ENCODE results near the gene KCNIP1. TPM values are rescaled to one million over a fixed set of nuclear protein-coding genes. Genes with fewer than 3 reads are reported as not detected.

KCNIP1 gene
- total and polyA plus RNA-seq, 2 of the 13 experiments (the other 11 are each of a cell fraction or from before 2014, with no cell fraction given), result not detected

- peak; percentile 80 for ATAC-seq
- no peaks in the 10 kb centered on the region for H3K36me3 ChIP-seq (replicated peaks in 1 of 2; ENCODE audit: control insufficient read depth in 1 of 2, insufficient read depth in 2 of 2, low read length in 2 of 2)
- no peak overlapping the region for H3K9ac ChIP-seq (ENCODE audit: insufficient read depth, low read depth, low read length)
- no peak overlapping the region for H2AFZ ChIP-seq (ENCODE audit: low read length)
- no peaks in the 10 kb centered on the region for H4K20me1 ChIP-seq (ENCODE audit: insufficient read depth, low read length)
- H3K27me3 ChIP-seq (ENCODE audit: control insufficient read depth in 1 of 2, insufficient read depth in 2 of 2, low read length in 2 of 2), result peaks cover 2 to 25% of the 10 kb centered on the region in 2 experiments; a peak in 3 of 5 replicates
- peak; percentile 15 for DNase-seq (ENCODE audit: low spot score)
- no peak overlapping the region for H3K4me3 ChIP-seq (replicated peaks in 1 of 3; ENCODE audit: insufficient read depth in 1 of 3, low read depth in 2 of 3, low read length in 3 of 3)
- TF ChIP-seq CBX2 (IDR thresholded peaks at IDR 0.05; ENCODE audit: low read depth, low read length), result no peak
- TF ChIP-seq CBX2 (CRISPR knock-in tag; IDR thresholded peaks at IDR 0.05; ENCODE audit: low read depth), result no peak
- TF ChIP-seq GABPB1 (CRISPR knock-in tag; IDR thresholded peaks at IDR 0.05), result no peak
- peak; percentile 46 for TF ChIP-seq XRCC5 (optimal IDR thresholded peaks at IDR 0.05; ENCODE audit: low read length)
- TF ChIP-seq STAG1 (CRISPR knock-in tag; IDR thresholded peaks at IDR 0.05), result 0 out of 2 replicates have a peak, but pooled peaks have one; percentile 10
- no peak for TF ChIP-seq ARNT (IDR thresholded peaks at IDR 0.05)
- TF ChIP-seq RBM22 (optimal IDR thresholded peaks at IDR 0.05; ENCODE audit: low read length), result no peak
- TF ChIP-seq CTCF (CRISPR knock-in tag; IDR thresholded peaks at IDR 0.05), result peak; percentile 49
- TF ChIP-seq, protein P1, sequence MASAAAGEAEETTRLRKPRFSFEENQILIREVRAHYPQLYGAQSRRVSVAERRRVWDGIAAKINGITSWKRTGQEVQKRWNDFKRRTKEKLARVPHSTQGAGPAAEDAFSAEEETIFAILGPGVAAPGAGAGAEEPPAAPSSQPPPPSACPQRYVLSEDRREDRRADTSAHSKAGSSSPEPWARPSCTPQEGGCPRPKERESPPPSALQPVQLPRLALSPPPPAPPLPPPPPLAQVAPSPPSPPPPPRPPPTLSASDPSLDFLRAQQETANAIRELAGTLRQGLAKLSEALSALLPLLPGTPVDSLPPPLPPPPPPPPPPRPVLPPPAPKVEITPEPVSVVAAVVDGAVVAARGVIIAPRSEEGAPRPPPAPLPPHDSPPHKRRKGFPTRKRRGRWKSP (CRISPR knock-in tag; IDR thresholded peaks at IDR 0.05), result no peak
- TF ChIP-seq CREB1 (IDR thresholded peaks at IDR 0.05), result no peak
- TF ChIP-seq CREB1 (CRISPR knock-in tag; IDR thresholded peaks at IDR 0.05), result no peak
- no peak for TF ChIP-seq ZNF781 (CRISPR knock-in tag; IDR thresholded peaks at IDR 0.05; ENCODE audit: borderline replicate concordance, not compliant biosample characterization)
- TF ChIP-seq NRL (CRISPR knock-in tag; IDR thresholded peaks at IDR 0.05; ENCODE audit: borderline replicate concordance), result no peak
- TF ChIP-seq JARID2 (CRISPR knock-in tag; IDR thresholded peaks at IDR 0.05; ENCODE audit: insufficient replicate concordance), result no peak
- TF ChIP-seq ZNF577 (CRISPR knock-in tag; IDR thresholded peaks at IDR 0.05; ENCODE audit: borderline replicate concordance, low read depth), result no peak
- 0 out of 2 replicates have a peak, but pooled peaks have one; percentile 5 for TF ChIP-seq SMC3 (IDR thresholded peaks at IDR 0.05; ENCODE audit: low read length)
- TF ChIP-seq PHF8 (CRISPR knock-in tag; IDR thresholded peaks at IDR 0.05), result no peak
- no peak for TF ChIP-seq ZNF644 (CRISPR knock-in tag; IDR thresholded peaks at IDR 0.05; ENCODE audit: low read depth)
- TF ChIP-seq PITX1 (CRISPR knock-in tag; IDR thresholded peaks at IDR 0.05), result no peak
- no peak for TF ChIP-seq ZFP62 (CRISPR knock-in tag; IDR thresholded peaks at IDR 0.05)
- no peak for TF ChIP-seq HDAC1 (CRISPR knock-in tag; IDR thresholded peaks at IDR 0.05)
- intact Hi-C loops (cut with micrococcal nuclease; ENCODE audit: unreplicated experiment) (loop anchor here (10.0 kb wide), 2 partner anchors 113 to 407 kb away; no protein-coding TSS in a partner anchor), in situ Hi-C loops (cut with HindIII; ENCODE audit: extremely low pct_ligation_motif_present, low pct_unique_long_range_greater_than_20kb) (loop anchor here (10.0 kb wide), 1 partner anchor 597 kb away; no protein-coding TSS in a partner anchor)
- H3K79me2 ChIP-seq (ENCODE audit: insufficient read depth, low read length), result no peaks in the 10 kb centered on the region
- CTCF ChIA-PET (ENCODE audit: low intra/inter-chr PET ratio, low total read pairs), result no interaction called here
- WGBS (ENCODE audit: low lambda C conversion rate), result 58% methylated on average over 7 of the region's 10 CpGs
- H3K4me2 ChIP-seq (ENCODE audit: low read depth, low read length), result no peak overlapping the region
- BruUV-seq (replicated peaks), result no TSS peak
- no peak overlapping the region for H3K27ac ChIP-seq (ENCODE audit: extremely low read length, insufficient read depth, low read length)
- no peak for FAIRE-seq
- no peaks in the 10 kb centered on the region for H3K4me1 ChIP-seq (ENCODE audit: insufficient read depth, low read length)
- POLR2A ChIA-PET, result no interaction called here
- H3K9me3 ChIP-seq (ENCODE audit: low read length), result no peaks in the 10 kb centered on the region
Observed at GRCh38 chr5:170747851-170748250, 244.0 kb downstream of the KCNIP1 start.

Data from HepG2 (cell line).